NCI-H345 treated with DMSO at 0.1 percent for 48 hours (cell line): ENCODE measurements around the gene SLAMF9.

ENCODE experiments used
- DNase-seq: peaks from one replicate; lab custom pipeline; 2025; ENCODE audit not compliant: unreplicated experiment; lab: John Stamatoyannopoulos, UW

SLAMF9 gene

DNA sequence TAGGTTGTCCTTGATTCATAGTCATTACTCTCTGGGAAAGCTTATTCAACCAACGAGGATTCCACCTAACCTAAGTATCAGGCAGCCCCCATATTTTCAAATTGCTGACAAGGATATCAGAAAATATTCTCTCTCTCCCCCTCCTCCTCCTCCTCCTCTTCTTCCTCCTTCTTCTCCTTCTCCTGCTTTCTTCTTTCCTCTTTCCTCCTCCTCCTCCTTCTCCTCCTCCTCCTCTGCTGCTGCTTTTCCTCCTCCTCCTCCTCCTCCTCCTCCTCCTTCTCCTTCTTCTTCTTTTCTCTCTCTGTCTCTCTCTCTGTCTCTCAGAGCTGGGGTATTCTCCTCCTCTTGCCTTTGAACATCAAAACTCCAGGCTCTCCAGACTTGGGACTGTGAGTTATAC, 6.1 kb downstream of the SLAMF9 start:
- DNase-seq = no peak

DNA sequence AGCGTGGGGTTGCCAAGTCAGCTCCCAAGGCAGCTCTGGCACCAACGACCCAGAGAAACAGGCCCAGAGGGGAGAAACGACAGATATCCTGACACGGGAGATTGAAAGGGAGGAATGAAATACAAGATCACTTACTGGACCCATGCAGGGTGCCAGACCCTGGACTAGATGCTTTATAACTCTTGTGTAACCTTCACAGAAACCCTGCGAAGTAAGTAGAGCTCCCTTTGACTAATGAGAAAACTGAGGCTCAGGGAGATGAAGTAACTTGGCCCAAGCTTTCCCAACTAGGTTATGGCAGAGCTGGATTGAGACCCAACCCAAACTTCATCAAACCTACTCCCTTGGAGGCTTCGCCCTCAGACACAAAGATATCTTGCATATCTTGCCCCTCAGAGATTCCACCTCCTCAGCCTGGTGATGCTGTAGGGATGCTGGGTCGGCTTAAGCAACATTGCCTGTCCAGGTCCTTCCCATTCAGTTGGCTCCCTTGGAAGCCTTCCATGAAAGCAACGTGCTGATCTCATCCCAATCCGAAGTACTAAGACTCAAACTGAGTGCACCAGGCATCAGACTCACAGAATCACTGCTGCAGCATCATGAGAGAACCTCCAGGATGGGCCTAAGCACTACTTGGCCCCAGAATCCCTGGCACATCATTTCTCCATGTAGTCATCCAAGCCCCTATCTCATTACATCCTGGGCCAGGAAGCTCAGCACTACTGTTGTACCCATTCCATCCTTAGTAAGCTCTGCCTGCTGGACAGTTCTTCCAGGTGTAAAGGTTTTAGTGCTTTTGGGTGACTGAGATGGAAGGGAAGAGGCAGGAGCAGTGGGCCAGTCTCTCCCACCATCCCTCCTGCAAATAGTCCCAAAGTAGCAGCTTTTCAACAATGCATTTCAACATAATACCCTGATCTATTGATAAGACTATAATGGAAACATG, 7.5 kb downstream of the SLAMF9 start:
- no peak for DNase-seq

DNA sequence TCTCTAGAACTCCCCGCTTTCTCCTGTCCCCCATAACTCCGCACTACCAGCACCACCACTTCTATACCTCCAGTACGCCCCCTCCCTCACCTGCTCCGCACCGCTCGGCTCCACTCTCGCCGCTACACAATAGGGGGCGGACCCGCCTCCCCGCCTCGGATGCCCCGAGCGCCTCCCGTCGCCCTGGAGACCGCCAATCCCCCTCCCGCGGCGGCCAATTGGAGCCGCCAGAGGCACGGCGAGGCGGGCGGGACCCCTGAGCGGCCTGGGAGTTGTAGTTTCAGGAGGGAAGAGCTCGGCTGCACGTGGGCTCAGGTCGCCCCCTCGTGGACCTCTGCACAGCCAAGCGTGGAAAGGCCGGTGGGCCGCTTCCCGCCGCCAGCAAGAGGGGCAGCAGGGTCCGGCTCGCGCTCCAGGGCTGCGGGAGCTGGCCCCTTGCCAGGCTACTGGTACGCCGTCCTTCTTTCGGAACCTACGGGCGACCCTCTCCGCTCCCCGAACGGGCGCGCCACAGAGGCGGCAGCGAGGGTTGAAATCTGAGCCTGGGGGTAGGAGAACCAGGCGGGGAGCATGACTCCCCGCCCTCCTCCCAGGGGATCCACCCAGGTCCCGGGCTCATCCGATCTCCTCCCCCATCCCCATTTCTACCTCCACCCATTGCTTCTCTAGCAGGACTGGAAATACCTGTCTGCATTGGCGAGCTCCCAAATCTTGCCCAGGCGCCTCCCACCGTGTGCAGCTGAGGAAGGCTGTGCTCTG, 8.4 kb downstream of the SLAMF9 start, which contains the start of gene IGSF9:
TSS of gene IGSF9 (minus strand) at position 131 of the 759 bp plus-strand sequence. CDS start 2,159 bp downstream, outside the sequence.
- DNase-seq = peak; percentile 89

DNA sequence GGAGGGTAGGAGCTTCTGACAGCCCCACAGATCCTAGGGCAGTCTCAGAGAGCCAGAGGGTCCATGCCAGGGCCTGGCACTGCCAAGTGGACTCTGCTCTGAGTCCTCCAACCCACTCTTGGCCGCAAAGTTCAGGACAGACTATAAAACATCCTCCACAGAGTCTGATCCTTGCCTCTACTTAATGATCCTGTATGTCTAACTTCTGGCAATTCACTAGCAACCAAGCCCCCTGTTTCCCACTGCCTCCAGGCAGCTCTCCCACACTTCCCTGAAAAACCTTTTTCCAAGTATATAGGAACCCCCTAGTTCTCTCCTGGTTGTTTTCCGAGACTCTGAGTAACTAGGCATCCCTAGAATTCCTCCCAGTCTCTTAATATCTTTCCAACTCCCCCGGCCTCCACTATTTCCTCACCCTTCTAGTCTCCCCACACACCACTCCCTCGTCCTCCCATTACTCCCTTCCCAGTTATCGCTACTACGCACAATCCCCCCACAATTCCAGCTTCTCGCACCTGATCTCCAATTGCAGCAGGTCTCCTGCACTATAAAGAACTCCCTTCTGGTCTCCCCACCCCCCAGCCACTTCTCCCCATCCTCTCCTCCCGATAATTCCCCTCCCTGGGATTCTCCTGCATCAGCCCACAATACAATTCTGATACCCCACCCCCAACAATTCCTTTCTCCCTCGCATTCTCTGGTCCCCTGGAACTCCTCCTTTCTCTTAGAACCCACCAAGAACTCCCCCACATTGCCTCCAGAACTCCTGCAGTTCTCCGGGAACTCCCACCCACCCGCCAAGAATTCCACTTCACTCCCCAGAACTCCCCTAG, 9.2 kb downstream of the SLAMF9 start:
- DNase-seq = no peak

DNA sequence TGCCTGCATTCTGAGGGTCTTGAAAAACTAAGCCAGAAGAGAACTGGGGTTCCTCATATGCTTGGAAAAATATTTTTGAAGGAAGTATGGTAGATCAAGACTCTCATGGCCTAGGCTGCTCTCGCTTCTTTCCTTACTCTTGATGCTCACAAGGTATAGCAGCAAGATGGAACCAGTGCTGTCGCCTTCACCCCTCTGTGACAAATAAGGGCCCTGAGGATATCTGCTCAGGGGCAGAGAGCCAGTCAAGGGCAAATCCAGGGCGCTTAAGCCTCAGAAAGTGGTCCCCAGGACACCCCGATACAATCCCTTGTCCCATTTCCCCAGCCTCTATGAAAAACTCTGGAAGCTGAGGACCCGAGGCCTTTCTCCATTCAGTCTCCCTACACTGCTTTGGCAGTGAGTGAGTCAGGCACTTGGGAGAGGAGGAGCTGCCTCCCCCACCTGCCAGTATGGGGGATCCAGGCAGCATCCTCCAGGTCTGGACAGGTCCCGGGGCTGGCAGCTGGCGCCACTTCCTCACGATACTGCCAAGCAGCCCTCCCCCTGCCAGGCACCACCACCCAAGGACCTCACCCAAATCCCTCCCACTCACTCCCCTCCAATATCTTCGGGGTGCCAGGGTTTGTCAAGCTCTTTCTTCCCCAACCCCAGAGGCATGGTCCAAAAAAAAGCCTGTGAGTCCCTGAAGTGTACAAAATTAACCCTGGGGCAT, 10.0 kb downstream of the SLAMF9 start:
- DNase-seq = no peak

DNA sequence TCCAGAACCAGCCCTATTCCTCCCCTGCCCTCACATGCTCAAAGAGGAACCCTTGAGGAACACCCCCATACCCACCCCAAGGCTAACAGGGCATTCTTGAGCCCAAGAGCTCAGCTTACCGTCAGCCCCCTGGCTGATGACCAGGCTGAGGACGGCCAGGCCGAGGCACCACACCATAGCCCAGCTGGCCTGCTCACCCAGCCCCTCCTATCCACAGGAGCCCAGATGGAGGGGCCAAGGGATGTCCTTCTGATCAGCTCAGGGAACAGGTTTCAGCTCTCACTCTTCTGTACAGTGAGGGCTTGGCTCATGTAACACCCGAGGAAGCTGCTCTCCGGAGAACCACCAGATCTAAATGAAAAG, 10.8 kb downstream of the SLAMF9 start:
- DNase-seq = no peak

DNA sequence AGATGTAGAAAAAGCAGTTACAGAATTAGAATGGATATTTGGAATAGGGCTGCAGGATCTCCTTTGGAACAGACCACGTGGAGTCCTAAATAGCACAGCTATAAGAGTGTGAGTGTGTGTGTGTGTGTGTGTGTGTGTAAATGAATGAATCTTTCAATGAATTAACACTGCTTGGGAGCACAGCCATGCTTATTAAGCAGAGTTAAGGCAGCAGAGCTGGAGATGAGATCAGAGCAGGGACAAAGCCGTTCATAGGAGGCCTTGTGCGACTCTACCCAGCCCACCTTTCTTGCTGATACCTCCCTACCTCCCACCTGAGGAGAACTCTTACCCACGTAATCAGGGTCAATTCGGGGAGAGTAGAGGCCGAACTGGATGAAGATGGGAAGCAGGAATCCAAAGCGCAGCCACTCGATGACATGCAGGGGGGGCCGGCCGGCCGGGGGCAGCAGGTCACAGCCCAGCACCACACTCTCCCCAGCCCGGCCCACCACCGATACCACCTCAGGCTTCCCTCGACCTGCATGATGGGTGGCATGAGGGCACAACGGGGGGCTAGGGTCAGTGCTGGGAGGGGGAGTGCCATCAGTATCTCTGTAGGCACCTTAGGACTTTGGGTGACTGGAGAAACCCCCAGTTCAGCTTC, 11.3 kb downstream of the SLAMF9 start:
- no peak for DNase-seq

DNA sequence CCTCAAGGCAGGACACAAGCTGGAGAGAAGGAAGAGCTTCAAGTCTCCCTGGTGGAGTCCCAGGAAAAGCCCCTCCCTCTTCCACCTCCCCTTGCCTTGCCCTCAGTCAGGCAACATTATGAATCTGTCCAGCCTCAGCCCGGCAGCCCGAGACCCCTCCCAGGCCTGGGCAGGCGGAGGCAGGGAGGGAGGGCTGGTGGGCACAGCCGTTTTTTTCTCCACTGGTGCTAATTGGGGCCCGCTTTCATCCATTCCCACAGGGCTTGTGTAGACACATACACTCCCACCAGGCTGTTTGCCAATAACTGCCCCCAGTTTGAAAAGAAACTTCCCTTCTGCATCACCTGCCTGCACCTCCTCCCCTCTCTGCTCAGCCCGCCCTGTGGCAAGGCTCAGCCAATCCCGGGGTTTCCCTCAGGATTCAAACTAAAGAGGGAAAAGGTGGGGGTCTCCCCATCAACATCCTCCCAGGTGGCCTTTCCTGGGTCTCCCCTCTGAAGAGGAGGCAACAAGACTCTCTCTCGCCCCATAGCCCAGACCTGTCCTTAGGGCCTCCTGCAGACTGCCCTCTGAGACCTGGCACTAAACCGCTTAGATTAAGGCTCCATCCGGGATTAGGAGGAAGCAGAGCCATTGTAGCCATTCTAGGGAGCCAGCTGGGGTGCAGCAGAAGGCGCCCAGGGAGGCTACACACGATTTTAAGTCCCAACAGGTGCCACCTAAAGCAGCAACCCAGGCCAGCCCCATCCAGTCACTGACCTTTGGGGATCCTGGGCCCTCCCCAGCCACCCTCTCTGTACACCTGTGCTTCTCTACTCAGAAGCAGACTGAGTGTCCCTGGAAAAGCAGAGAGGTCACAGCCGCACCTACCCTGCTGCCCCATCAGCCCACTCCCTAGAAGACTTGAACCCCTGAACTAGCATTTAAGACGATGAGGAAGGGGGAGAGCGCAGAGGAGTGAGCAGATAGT, 12.2 kb downstream of the SLAMF9 start:
- DNase-seq = no peak

DNA sequence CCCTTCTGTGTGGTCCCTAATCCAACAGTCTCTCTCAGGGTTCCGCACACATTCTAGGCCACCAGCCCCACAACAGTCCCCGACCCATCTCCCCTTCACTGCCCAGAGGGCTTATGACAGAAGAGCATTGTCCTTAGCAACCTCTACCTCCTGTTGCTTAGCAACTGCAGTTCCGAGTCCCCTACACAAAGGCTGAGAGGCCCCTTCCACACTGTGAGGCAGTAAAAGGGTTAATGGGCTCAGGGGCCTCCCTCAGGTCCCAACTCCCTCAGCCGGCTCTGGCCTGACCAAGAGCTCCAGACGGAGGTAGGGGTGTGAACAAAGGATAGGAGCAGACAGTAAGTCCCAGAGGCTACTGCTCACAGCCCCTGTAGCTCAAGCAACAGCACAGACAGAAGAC, 12.9 kb downstream of the SLAMF9 start:
- DNase-seq = no peak

DNA sequence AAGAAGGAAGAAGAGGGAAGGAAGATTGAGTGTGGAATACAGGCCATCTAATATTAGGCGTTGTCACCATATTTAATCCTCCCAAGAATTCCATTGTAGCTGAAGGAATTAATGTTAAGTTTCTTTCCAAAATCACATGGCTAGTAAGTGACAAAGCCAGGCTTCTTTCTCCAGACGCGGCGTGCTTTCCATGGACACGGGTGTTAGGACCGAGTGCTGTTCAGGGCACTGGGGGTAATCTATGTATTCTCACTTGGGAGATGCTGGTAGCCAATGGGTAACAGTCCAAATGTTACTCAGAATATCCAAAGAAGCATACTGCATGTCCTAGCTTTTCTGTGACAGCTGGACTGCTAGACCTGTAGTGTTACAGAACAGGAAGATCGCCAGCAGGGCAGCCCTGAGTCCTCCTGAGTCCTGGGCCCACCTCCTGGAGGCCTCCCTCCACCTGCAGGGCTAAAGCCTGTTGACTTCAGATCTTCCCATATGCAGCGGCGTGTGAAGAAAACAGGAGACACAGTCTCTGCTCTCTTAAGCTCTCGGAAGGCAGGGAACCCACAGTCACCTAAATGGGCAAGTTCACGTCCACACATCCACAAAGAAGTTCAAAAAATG, 13.9 kb downstream of the SLAMF9 start:
- DNase-seq = no peak

DNA sequence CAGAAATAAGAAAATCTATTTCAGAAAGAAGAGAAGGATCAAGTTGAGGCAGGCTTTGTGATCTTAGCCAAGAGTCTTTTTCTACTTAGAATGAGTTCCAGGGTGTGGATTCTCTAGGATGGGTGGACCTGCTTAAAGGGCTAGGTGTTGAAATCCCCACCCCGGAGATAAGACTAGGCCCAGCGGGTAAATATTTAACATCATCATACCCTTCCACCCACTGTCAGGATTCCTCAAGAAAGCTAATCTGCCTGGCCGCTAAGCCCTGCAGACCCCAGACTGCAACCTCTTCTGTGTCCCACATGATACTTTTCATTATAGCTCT, 14.4 kb downstream of the SLAMF9 start:
- no peak for DNase-seq

DNA sequence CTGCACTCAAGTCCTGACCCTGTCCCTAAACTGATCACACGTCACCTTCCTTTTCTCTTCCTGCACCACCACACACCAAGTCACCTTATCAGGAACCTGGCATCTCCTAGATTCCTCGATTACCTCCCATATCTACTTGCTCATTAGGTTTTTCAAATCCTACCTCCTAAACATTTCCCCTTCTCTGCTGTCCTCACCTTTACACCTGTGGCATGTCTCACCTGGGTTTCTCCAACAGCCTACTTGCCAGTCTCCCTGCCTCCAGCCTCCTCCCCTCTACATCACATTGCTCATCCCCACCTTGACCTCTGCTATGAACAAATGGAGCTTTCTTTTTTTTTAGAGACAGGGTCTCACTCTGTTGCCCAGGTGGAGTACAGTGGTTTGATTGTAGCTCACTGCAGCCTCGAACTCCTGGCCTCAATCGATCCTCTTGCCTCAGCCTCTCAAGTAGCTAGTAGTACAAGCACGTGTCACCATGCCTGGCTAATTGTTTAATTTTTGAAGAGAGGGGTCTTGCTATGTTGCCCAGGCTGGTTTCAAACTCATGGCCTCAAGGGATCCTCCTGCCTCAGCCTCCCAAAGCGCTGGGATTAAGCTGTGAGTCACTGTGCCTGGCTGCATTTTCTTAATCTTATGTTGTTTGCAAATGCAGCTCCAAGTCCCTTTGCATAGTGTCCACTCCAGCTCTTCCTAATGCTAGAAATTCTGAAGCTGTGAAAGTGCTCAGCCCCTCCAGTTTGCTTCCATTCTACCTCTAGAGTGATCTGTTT, 14.9 kb downstream of the SLAMF9 start:
- DNase-seq = no peak

DNA sequence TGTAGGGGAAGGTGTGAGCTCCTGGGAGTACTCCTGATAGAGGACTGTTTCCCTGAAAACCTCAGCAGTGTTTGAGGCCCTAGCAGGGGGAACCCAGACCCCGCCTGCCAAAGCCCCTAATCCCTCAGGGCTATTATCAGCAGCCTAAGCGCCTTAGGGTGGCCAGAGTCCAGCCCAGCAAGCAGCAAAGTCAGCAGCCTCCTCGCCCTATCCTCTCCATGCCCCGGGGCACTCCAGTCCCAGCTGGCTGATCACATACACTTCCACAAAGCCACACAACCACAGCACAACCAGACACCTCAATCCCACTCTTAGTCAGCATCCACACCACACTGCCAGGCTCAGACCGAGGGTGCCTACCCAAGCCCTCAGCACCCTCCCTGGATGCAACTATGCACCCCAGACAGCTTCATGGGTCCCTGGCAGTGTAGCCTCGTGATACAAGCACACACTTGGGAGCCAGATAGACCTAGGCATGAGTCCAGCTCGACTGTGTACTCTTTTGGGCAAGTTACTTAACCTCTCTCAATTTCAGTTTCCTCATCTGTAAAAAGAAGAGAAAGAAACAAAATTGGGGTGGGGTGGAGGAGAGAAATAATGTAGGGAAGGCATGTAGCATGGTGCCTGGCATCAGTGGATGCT, 15.7 kb downstream of the SLAMF9 start:
- no peak for DNase-seq

DNA sequence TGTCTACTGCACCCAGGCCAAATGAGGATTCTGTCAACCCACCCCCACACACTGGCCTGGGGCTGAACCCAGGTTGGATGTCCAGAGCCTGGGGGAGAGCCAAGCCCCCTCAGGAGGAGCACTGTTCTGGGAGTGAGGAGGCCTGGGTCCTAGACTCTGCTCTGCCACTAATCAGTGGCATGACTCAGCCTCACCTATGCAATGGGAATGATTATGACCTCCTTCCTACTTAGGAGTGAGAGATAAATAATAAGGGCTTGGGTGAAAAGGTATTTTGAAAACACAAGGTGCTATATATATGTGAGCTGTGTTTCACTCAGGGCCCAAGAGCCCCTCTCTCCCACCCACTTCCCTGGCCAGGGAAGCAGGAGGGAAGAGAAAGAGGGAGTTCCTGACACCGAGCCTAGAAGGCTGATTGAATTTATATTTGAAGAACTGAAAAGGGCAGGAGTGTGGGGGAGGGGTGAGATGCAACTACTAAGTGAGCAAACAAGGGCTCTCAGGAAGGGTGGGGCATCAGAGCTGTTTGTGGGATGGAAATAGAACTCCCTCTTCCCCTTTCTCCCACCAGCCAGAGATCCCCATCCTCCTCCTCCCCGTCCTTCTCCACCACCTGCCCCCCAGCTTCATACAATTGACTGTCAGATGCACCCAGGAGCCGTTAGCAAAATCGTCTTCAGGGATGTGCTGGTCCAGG, 16.8 kb downstream of the SLAMF9 start:
- no peak for DNase-seq

DNA sequence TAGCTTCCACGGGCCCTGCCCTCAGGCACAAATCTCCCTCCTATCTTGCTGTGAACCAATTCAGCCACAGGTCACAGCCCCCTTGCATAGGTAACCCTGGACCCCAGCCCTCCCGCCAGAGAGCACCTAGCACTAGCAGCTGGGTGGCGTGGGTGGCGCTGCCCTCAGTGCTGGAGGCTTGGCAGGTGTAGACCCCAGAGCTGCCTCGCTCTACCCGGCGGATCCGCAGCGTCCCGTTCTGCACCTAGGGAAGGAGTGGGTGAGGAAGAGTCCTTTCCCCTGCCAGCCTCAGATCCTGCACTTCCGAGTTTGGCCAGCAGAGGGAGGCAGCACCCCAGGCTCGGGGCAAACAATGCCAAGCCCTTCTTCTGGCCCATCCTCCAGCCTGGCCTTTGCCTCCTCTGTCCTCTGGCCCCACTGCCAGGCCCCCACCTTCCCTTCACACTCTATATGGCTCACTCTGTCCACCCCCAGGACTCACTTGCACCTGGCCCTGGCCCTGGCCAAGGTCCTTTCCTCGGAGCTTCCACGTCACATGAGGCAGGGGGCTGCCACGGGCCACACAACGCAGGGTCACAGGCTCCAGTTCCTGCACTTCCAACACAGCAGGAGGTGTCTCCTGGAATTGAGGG, 17.6 kb downstream of the SLAMF9 start:
- no peak for DNase-seq

DNA sequence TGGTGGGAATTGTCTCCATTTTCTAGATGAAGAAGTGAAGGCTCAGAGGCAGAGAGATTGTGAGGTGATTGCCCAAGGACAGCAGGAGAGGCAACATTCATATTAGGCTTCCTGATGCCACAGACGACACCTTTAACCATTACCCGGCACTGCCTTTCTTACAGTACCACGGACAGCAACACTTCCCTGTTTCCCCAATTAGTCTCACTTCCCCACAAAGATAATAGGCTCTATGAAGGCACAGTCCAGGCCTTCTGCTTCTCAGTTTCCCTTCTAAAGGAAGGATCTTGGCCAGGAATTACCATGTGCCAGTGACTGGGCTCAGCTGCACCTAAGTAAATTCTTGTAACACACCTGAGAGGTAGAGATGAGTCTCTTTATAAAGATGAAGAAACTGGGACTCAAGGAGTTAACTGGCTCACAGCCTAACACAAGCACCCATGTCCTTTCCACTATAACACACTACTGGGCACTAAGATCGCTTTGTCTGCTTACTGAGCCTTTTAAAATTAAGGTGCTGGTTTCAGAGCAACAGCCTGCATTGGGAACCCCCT, 18.2 kb downstream of the SLAMF9 start:
- no peak for DNase-seq
